IMR-90 (cell line): Measurements from ENCODE around the gene AMPD3. TPM values are rescaled to one million over a fixed set of nuclear protein-coding genes. Genes with fewer than 3 reads are reported as not detected.

Experiments
- ATAC-seq: fragments of 200-7000 bp; cut with Tn5 transposase; 2 replicates; pipeline ENCODE4 v1.9.1; 2020; ENCODE audit warnings: low read depth, mild to moderate bottlenecking, moderate library complexity
- BruUV-seq: library from RNA; stranded (reverse); fragments of 400-500 nt; replicated peaks from 2 replicates; lab custom pipeline; 2021; lab: Mats Ljungman, UMichigan
- CTCF ChIA-PET: fragments of 300-600 bp; formaldehyde crosslinking; extraction: SDS; loops from one replicate; lab custom pipeline; 2021; ENCODE audit warnings: antibody characterized with exemption; lab: Yijun Ruan, JAX
- POLR2A ChIA-PET: fragments of 300-600 bp; sonication (Branson Sonifier 250); formaldehyde crosslinking; loops from one replicate; lab custom pipeline; 2022; ENCODE audit warnings: antibody characterized with exemption; ENCODE audit not compliant: unreplicated experiment; lab: Charles Lee
- DNase-seq: peaks from one replicate; pipeline ENCODE4 v3.0.0; 2013
- H2AFZ ChIP-seq: replicated peaks from 2 replicates; pipeline ENCODE3; 2013; ENCODE audit warnings: low read length, mild to moderate bottlenecking; ENCODE audit not compliant: poor library complexity
- H2AK5ac ChIP-seq: 2 replicates; pipeline ENCODE4 v1.6.1; 2013; ENCODE audit warnings: low read depth, low read length, inconsistent platforms
- H2AK9ac ChIP-seq: replicated peaks from 2 replicates; pipeline ENCODE3; 2013; ENCODE audit warnings: mild to moderate bottlenecking, low read depth, low read length, moderate library complexity; ENCODE audit not compliant: poor library complexity
- H2BK120ac ChIP-seq: 2 replicates; pipeline ENCODE4 v1.6.1; 2013; ENCODE audit warnings: low read depth, low read length, inconsistent platforms
- H2BK15ac ChIP-seq: 3 replicates; pipeline ENCODE4 v1.6.1; 2013; ENCODE audit warnings: low read depth, low read length, inconsistent platforms
- H2BK20ac ChIP-seq: 2 replicates; pipeline ENCODE4 v1.6.1; 2013; ENCODE audit warnings: low read depth, mild to moderate bottlenecking, inconsistent platforms, low read length, moderate library complexity
- H2BK5ac ChIP-seq: 2 replicates; pipeline ENCODE4 v1.6.1; 2013; ENCODE audit warnings: mild to moderate bottlenecking, low read depth, low read length, inconsistent platforms; ENCODE audit not compliant: poor library complexity, severe bottlenecking
- H3K14ac ChIP-seq: replicated peaks from 2 replicates; pipeline ENCODE4 v1.6.1; 2013; ENCODE audit warnings: low read depth, low read length, inconsistent platforms
- H3K18ac ChIP-seq: 2 replicates; pipeline ENCODE4 v1.6.1; 2013; ENCODE audit warnings: low read depth, low read length, control low read depth
- H3K23ac ChIP-seq: 2 replicates; pipeline ENCODE4 v1.6.1; 2013; ENCODE audit warnings: low read depth, low read length, inconsistent platforms
- H3K27ac ChIP-seq: 2 replicates; pipeline ENCODE4 v1.5.1; 2013; ENCODE audit warnings: mild to moderate bottlenecking, control low read depth, low read length; ENCODE audit not compliant: insufficient read depth
- H3K27me3 ChIP-seq: 2 replicates; pipeline ENCODE4 v1.6.1; 2013; ENCODE audit warnings: low read length; ENCODE audit not compliant: control insufficient read depth, insufficient read depth
- H3K36me3 ChIP-seq: 2 replicates; pipeline ENCODE4 v1.6.1; 2013; ENCODE audit warnings: low read length, mixed read lengths; ENCODE audit not compliant: control insufficient read depth, insufficient read depth
- H3K4ac ChIP-seq: 2 replicates; pipeline ENCODE4 v1.6.1; 2013; ENCODE audit warnings: low read depth, low read length, inconsistent platforms
- H3K4me1 ChIP-seq: 2 replicates; pipeline ENCODE4 v1.6.1; 2013; ENCODE audit warnings: low read length, mixed read lengths; ENCODE audit not compliant: control insufficient read depth, insufficient read depth
- H3K4me2 ChIP-seq: 2 replicates; pipeline ENCODE4 v1.6.1; 2013; ENCODE audit warnings: low read depth, mild to moderate bottlenecking, control low read depth, low read length, moderate library complexity
- H3K4me3 ChIP-seq: 2 replicates; pipeline ENCODE4 v1.5.1; 2013; ENCODE audit warnings: low read depth, mild to moderate bottlenecking, control low read depth, low read length, moderate library complexity; ENCODE audit not compliant: insufficient read depth
- H3K56ac ChIP-seq: 2 replicates; pipeline ENCODE4 v1.6.1; 2013; ENCODE audit warnings: low read length, inconsistent platforms; ENCODE audit not compliant: insufficient read depth; ENCODE audit errors: extremely low read depth
- H3K79me1 ChIP-seq, 2 experiments: 2 replicates each; pipeline ENCODE4 v1.6.1; 2013; ENCODE audit warnings: low read length in 2 of 2, inconsistent platforms in 1 of 2, low read depth in 1 of 2
- H3K9ac ChIP-seq: 2 replicates; pipeline ENCODE4 v1.6.1; 2013; ENCODE audit warnings: low read depth, low read length, control low read depth
- H3K9me1 ChIP-seq: 2 replicates; pipeline ENCODE4 v1.6.1; 2013; ENCODE audit warnings: low read length, inconsistent platforms; ENCODE audit not compliant: insufficient read depth
- H3K9me3 ChIP-seq: 2 replicates; pipeline ENCODE4 v1.6.1; 2013; ENCODE audit warnings: low read length; ENCODE audit not compliant: control insufficient read depth, insufficient read depth
- H4K20me1 ChIP-seq: 2 replicates; pipeline ENCODE4 v1.6.1; 2013; ENCODE audit warnings: low read length, inconsistent platforms; ENCODE audit not compliant: insufficient read depth
- H4K5ac ChIP-seq: 2 replicates; pipeline ENCODE4 v1.6.1; 2013; ENCODE audit warnings: mild to moderate bottlenecking, low read depth, low read length, control low read depth
- H4K8ac ChIP-seq, 2 experiments: 2 replicates each; pipeline ENCODE4 v1.6.1; 2013; ENCODE audit warnings: low read depth in 2 of 2, low read length in 2 of 2, control low read depth in 1 of 2, inconsistent platforms in 1 of 2
- H4K91ac ChIP-seq: 2 replicates; pipeline ENCODE4 v1.6.1; 2013; ENCODE audit warnings: low read depth, low read length, inconsistent platforms; ENCODE audit not compliant: insufficient read depth
- BHLHE40 ChIP-seq: fragments of 150-350 bp; IDR thresholded peaks from 2 replicates; pipeline ENCODE4 v1.6.1; 2016; ENCODE audit warnings: mild to moderate bottlenecking, low read depth, low read length
- CEBPB ChIP-seq: IDR thresholded peaks from 2 replicates; pipeline ENCODE4 v1.6.1; 2012; ENCODE audit warnings: low read depth, low read length, improper control_type of control experiment
- CHD1 ChIP-seq: IDR thresholded peaks from 2 replicates; pipeline ENCODE4 v1.6.1; 2012; ENCODE audit warnings: low read depth, low read length, improper control_type of control experiment
- CTCF ChIP-seq: conservative IDR thresholded peaks from 2 replicates; pipeline ENCODE4 v1.5.1; 2012; ENCODE audit warnings: mild to moderate bottlenecking, low read depth, low read length, improper control_type of control experiment
- MAFK ChIP-seq: IDR thresholded peaks from 2 replicates; pipeline ENCODE4 v1.6.1; 2012; ENCODE audit warnings: low read depth, low read length, improper control_type of control experiment
- MAZ ChIP-seq: IDR thresholded peaks from 2 replicates; pipeline ENCODE4 v1.6.1; 2012; ENCODE audit warnings: low read depth, mild to moderate bottlenecking, low read length, improper control_type of control experiment, moderate library complexity, borderline replicate concordance
- MXI1 ChIP-seq: IDR thresholded peaks from 2 replicates; pipeline ENCODE4 v1.6.1; 2012; ENCODE audit warnings: low read depth, mild to moderate bottlenecking, low read length, moderate library complexity, borderline replicate concordance
- NFE2L2 ChIP-seq: fragments of 150-350 bp; IDR thresholded peaks from 2 replicates; pipeline ENCODE4 v1.6.1; 2016; ENCODE audit warnings: low read depth, mild to moderate bottlenecking, low read length
- RAD21 ChIP-seq: IDR thresholded peaks from 2 replicates; pipeline ENCODE4 v1.6.1; 2012; ENCODE audit warnings: low read length, improper control_type of control experiment
- RCOR1 ChIP-seq: IDR thresholded peaks from 2 replicates; pipeline ENCODE4 v1.6.1; 2012; ENCODE audit warnings: mild to moderate bottlenecking, low read length, improper control_type of control experiment; ENCODE audit not compliant: insufficient replicate concordance
- SMC3 ChIP-seq: fragments of 150-350 bp; IDR thresholded peaks from 2 replicates; pipeline ENCODE4 v1.6.1; 2016; ENCODE audit warnings: low read depth, mild to moderate bottlenecking, antibody characterized with exemption, low read length, moderate library complexity
- USF2 ChIP-seq: fragments of 150-350 bp; IDR thresholded peaks from 2 replicates; pipeline ENCODE4 v1.6.1; 2017; ENCODE audit warnings: mild to moderate bottlenecking, antibody characterized with exemption, low read length, low read depth
- WGBS, 2 experiments: methylation state at CpG; one replicate each; pipeline versions ENCODE4 v1.1.5 to v1.1.7; 2013; ENCODE audit warnings: missing lambda C conversion rate in 2 of 2; ENCODE audit not compliant: insufficient read length in 1 of 2; ENCODE audit errors: extremely low coverage in 2 of 2; 5-methylcytosine and 5-hydroxymethylcytosine counted together
- dilution Hi-C: fragments of 300-500 bp; cut with HindIII; formaldehyde crosslinking; loops from one replicate; pipeline ENCODE4 v1.14.3; 2018; ENCODE audit warnings: low sequenced_read_pairs; ENCODE audit not compliant: unreplicated experiment
- in situ Hi-C: fragments of 300-500 bp; cut with MboI; formaldehyde crosslinking; loops from 3 replicates; pipeline ENCODE4 v1.14.3; 2019; ENCODE audit warnings: low sequenced_read_pairs, inconsistent platforms, mixed read lengths
- intact Hi-C: fragments of 100-400 bp; cut with micrococcal nuclease; formaldehyde crosslinking; loops from 2 replicates; pipeline ENCODE4 v1.10.0; 2022
- polyA plus RNA-seq, 3 experiments: library from polyadenylated mRNA; depleted of rRNA; stranded (reverse); fragments of >200 nt; gene quantifications; 2 replicates each; pipeline ENCODE4 v1.2.3, GENCODE V29; 2012; ENCODE audit warnings: low replicate concordance in 1 of 3
- total RNA-seq: library from RNA; depleted of rRNA; stranded (reverse); fragments of >200 nt; gene quantifications from 2 replicates; pipeline ENCODE4 v1.2.3, GENCODE V29; 2012

The AMPD3 gene
- total and polyA plus RNA-seq, 2 of the 4 experiments (the other 2 are of a cell fraction): 8.6 to 12.1 TPM

GRCh38 chr11:10498426-10499250 is 43.6 kb downstream of the AMPD3 start (continued):
- no peak for TF ChIP-seq SMC3

GRCh38 chr11:10499452-10499851 is 44.4 kb downstream of the AMPD3 start:
- H3K4me3 ChIP-seq: no peak overlapping the region
- POLR2A ChIA-PET: no interaction called here
- H3K27ac ChIP-seq: no peak overlapping the region
- H3K4ac ChIP-seq: no peak overlapping the region
- no peak overlapping the region for H3K9ac ChIP-seq
- no peak overlapping the region for H2AFZ ChIP-seq
- no peak overlapping the region for H3K56ac ChIP-seq
- no peak overlapping the region for H3K23ac ChIP-seq
- H3K36me3 ChIP-seq: peaks cover 78% of the 10 kb centered on the region
- no peaks in the 10 kb centered on the region for H3K9me3 ChIP-seq
- H2BK5ac ChIP-seq: no peak overlapping the region
- in situ Hi-C loops (no loop called here), intact Hi-C loops (no loop called here), dilution Hi-C loops (no loop called here)
- H4K20me1 ChIP-seq: no peaks in the 10 kb centered on the region
- no peaks in the 10 kb centered on the region for H3K27me3 ChIP-seq
- peaks cover 23% of the 10 kb centered on the region for H3K9me1 ChIP-seq
- H3K79me1 ChIP-seq: peaks cover 0 to 15% of the 10 kb centered on the region in 2 experiments; a peak in 2 of 4 replicates
- H4K5ac ChIP-seq: no peak overlapping the region
- no peak overlapping the region for H4K8ac ChIP-seq
- H2BK20ac ChIP-seq: no peak overlapping the region
- no peak overlapping the region for H3K4me2 ChIP-seq
- H3K18ac ChIP-seq: no peak overlapping the region
- no peak overlapping the region for H2AK9ac ChIP-seq
- H4K91ac ChIP-seq: no peak overlapping the region
- no TSS peak for BruUV-seq
- no peak overlapping the region for H3K14ac ChIP-seq
- ATAC-seq: no peak
- no peak for DNase-seq
- no peak overlapping the region for H2BK15ac ChIP-seq
- H2AK5ac ChIP-seq: no peak overlapping the region
- 71% methylated on average over 1 of the region's 5 CpGs; no CpG with 5 or more reads in 1 of the 2 experiments for WGBS, 2 experiments
- no peaks in the 10 kb centered on the region for H3K4me1 ChIP-seq
- CTCF ChIA-PET: no interaction called here
- H2BK120ac ChIP-seq: no peak overlapping the region
- TF ChIP-seq RCOR1: no peak
- TF ChIP-seq SMC3: no peak
- TF ChIP-seq CEBPB: no peak
- no peak for TF ChIP-seq USF2
- no peak for TF ChIP-seq CTCF
- no peak for TF ChIP-seq MXI1
- TF ChIP-seq BHLHE40: no peak
- no peak for TF ChIP-seq RAD21
- no peak for TF ChIP-seq NFE2L2
- TF ChIP-seq MAFK: no peak
- TF ChIP-seq MAZ: no peak
- TF ChIP-seq CHD1: no peak
